ENCODE measurements around the gene WASL.
A peak's percentile ranks its signal among the peaks of the same experiment; 100 is the strongest.
"Not testable (repeated sequence)": the region's sequence is repeated elsewhere in the genome, so short reads cannot be mapped to it uniquely, and the experiment has no call there.

Gene WASL

GRCh38 chr7:123727071-123727837 lies 21.5 kb downstream of the WASL start:
- ChIA-PET CTCF (interaction anchor here (0.7 to 1.8 kb wide), 5 partner anchors 9 to 19 kb away, joined by 3 to 6 read pairs (median 4); no protein-coding TSS in a partner anchor), POLR2A (interaction anchor here (0.7 kb wide), 1 partner anchor 22 kb away, joined by 3 read pairs; the partner anchor contains the start of gene WASL)
- Histone ChIP-seq H3K4me3 (ENCODE audit: control insufficient read depth in 1 of 7, extremely low read depth in 1 of 7, insufficient read depth in 4 of 7, low read depth in 2 of 7, low read length in 6 of 7) (no peak overlapping the region), H3K27ac (ENCODE audit: insufficient read depth in 1 of 2, low read depth in 1 of 2, low read length in 2 of 2, poor library complexity in 1 of 2, severe bottlenecking in 2 of 2) (peak overlapping the region in 1 of 2 experiments; percentile 32), H3K4me1 (ENCODE audit: control extremely low read depth in 1 of 4, control insufficient read depth in 4 of 4, insufficient read depth in 4 of 4, low read length in 3 of 4) (peaks cover 3 to 39% (median 15%) of the 10 kb centered on the region in 4 experiments), H3K27me3 (replicated peaks in 2 of 5; ENCODE audit: control insufficient read depth in 4 of 5, insufficient read depth in 5 of 5, low read length in 4 of 5) (no peaks in the 10 kb centered on the region), H3K36me3 (ENCODE audit: control insufficient read depth in 4 of 4, insufficient read depth in 4 of 4, low read length in 3 of 4) (no peaks in the 10 kb centered on the region), H3K9me3 (ENCODE audit: control extremely low read depth in 1 of 5, control insufficient read depth in 4 of 5, insufficient read depth in 2 of 5, low read depth in 1 of 5, low read length in 4 of 5) (peaks cover 0 to 7% (median 0%) of the 10 kb centered on the region in 5 experiments)
- 100% methylated on average over 1 of the region's 4 CpGs for WGBS (ENCODE audit: insufficient coverage)
- no peak for DNase-seq

DNA sequence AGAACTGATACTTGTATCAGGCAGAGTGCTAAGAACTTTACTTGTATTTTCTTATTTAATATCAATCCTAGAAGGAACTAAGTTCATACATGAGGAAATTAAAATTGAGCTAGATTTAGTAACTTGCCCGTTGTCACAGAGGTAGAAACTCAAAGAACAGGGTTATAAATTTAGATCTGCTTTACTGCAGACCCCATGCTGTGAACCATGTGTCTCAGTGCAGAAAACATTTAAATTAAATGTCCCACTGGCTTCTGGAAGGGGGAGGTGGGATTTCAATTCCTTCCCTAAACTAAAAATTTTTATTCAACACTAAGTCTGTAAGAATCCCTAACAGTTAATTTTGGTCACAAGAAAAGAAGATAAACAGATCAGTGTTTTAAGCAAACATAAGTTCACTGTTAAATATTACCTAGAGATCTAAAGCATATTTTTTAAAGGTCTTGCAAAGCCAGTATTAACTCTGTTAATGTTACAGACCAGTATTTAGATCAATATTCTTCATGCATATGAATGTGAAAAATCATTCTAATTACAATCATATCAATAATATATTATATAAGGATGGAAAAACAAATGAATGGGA lies 23.1 kb downstream of the WASL start:
- Histone ChIP-seq H3K4me3 (ENCODE audit: control insufficient read depth in 1 of 7, extremely low read depth in 1 of 7, insufficient read depth in 4 of 7, low read depth in 2 of 7, low read length in 6 of 7) (no peak overlapping the region), H3K27ac (ENCODE audit: insufficient read depth in 1 of 2, low read depth in 1 of 2, low read length in 2 of 2, poor library complexity in 1 of 2, severe bottlenecking in 2 of 2) (no peak overlapping the region), H3K36me3 (ENCODE audit: control insufficient read depth in 4 of 4, insufficient read depth in 4 of 4, low read length in 3 of 4) (no peaks in the 10 kb centered on the region), H3K27me3 (replicated peaks in 2 of 5; ENCODE audit: control insufficient read depth in 4 of 5, insufficient read depth in 5 of 5, low read length in 4 of 5) (no peaks in the 10 kb centered on the region), H3K4me1 (ENCODE audit: control extremely low read depth in 1 of 4, control insufficient read depth in 4 of 4, insufficient read depth in 4 of 4, low read length in 3 of 4) (peaks cover 3 to 39% (median 15%) of the 10 kb centered on the region in 4 experiments), H3K9me3 (ENCODE audit: control extremely low read depth in 1 of 5, control insufficient read depth in 4 of 5, insufficient read depth in 2 of 5, low read depth in 1 of 5, low read length in 4 of 5) (peaks cover 0 to 6% (median 0%) of the 10 kb centered on the region in 5 experiments)
- ChIA-PET POLR2A (interaction anchor here (0.7 to 1.6 kb wide), 2 partner anchors 23 to 1644 kb away, joined by 3 to 6 read pairs; partner anchors contain the start of gene WASL), CTCF (interaction anchor here (1.6 to 1.8 kb wide), 2 partner anchors 18 to 20 kb away, joined by 4 to 6 read pairs; no protein-coding TSS in a partner anchor)
- no peak for DNase-seq
- WGBS (ENCODE audit: insufficient coverage) = no CpG with 5 or more reads among the region's 1 CpG

DNA sequence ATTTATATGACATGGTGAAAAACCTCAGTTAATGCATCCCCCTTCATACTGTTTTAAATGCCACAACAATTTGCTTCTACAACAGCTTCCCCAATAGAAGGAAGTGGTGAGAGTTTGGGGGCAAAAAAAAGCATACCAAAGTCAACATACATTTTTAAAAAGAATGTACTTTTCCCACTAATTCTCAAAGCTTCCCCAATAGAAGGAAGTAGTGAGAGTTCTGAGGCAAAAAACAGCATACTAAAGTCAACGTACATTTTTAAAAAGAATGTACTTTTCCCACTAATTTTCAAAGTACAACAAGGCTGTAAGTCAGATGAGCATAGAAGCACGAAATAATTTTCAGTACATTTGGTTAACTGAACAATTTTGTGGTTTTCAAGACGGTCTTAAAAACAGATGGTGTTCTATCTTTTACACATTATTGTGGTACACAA lies 24.0 kb downstream of the WASL start:
- CTCF ChIA-PET = interaction anchor here (1.1 kb wide), 1 partner anchor 21 kb away, joined by 3 read pairs; no protein-coding TSS in a partner anchor
- Histone ChIP-seq H3K9me3 (ENCODE audit: control extremely low read depth in 1 of 5, control insufficient read depth in 4 of 5, insufficient read depth in 2 of 5, low read depth in 1 of 5, low read length in 4 of 5) (no peaks in the 10 kb centered on the region), H3K36me3 (ENCODE audit: control insufficient read depth in 4 of 4, insufficient read depth in 4 of 4, low read length in 3 of 4) (no peaks in the 10 kb centered on the region), H3K4me1 (ENCODE audit: control extremely low read depth in 1 of 4, control insufficient read depth in 4 of 4, insufficient read depth in 4 of 4, low read length in 3 of 4) (peaks cover 3 to 40% (median 15%) of the 10 kb centered on the region in 4 experiments), H3K27me3 (replicated peaks in 2 of 5; ENCODE audit: control insufficient read depth in 4 of 5, insufficient read depth in 5 of 5, low read length in 4 of 5) (no peaks in the 10 kb centered on the region), H3K4me3 (ENCODE audit: control insufficient read depth in 1 of 7, extremely low read depth in 1 of 7, insufficient read depth in 4 of 7, low read depth in 2 of 7, low read length in 6 of 7) (no peak overlapping the region), H3K27ac (ENCODE audit: insufficient read depth in 1 of 2, low read depth in 1 of 2, low read length in 2 of 2, poor library complexity in 1 of 2, severe bottlenecking in 2 of 2) (no peak overlapping the region)
- no CpG with 5 or more reads among the region's 3 CpGs for WGBS (ENCODE audit: insufficient coverage)
- peak in 2 of 3 donors; percentile 54 to 61 for DNase-seq
- POLR2A ChIA-PET = interaction anchor here (1.6 kb wide), 1 partner anchor 24 kb away, joined by 6 read pairs; the partner anchor contains the start of gene WASL

DNA sequence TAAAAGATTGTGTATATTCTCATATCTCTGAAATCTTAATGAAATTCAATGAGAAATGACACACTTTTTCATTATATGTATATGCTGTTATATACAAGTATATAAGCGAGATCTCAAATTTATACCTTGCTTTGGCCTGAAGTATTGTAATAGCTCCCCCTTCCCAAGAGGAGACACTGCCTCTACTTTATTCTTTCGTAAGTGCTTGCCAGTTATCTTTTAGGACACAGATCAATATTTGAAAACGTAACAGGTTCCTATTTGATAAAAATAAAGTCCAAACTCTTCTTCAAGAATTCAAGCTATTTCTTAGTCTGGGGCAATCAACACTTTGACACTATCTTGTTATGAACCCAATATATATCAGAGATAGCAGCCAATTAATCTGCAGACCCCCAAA lies 24.9 kb downstream of the WASL start:
- peaks cover 3 to 49% (median 17%) of the 10 kb centered on the region in 4 experiments for H3K4me1 ChIP-seq (ENCODE audit: control extremely low read depth in 1 of 4, control insufficient read depth in 4 of 4, insufficient read depth in 4 of 4, low read length in 3 of 4)
- CTCF ChIA-PET = interaction anchor here (0.8 to 1.1 kb wide), 3 partner anchors 9 to 25 kb away, joined by 3 read pairs; partner anchors contain the start of gene WASL
- WGBS (ENCODE audit: insufficient coverage) = 95% methylated on average over 2 of the region's 3 CpGs
- peaks cover 0 to 3% (median under 1%) of the 10 kb centered on the region in 4 experiments for H3K36me3 ChIP-seq (ENCODE audit: control insufficient read depth in 4 of 4, insufficient read depth in 4 of 4, low read length in 3 of 4)
- H3K27me3 ChIP-seq (replicated peaks in 2 of 5; ENCODE audit: control insufficient read depth in 4 of 5, insufficient read depth in 5 of 5, low read length in 4 of 5) = no peaks in the 10 kb centered on the region
- H3K4me3 ChIP-seq (ENCODE audit: control insufficient read depth in 1 of 7, extremely low read depth in 1 of 7, insufficient read depth in 4 of 7, low read depth in 2 of 7, low read length in 6 of 7) = no peak overlapping the region
- POLR2A ChIA-PET = interaction anchor here (0.9 kb wide), 1 partner anchor 10 kb away, joined by 3 read pairs; no protein-coding TSS in a partner anchor
- no peak overlapping the region for H3K27ac ChIP-seq (ENCODE audit: insufficient read depth in 1 of 2, low read depth in 1 of 2, low read length in 2 of 2, poor library complexity in 1 of 2, severe bottlenecking in 2 of 2)
- H3K9me3 ChIP-seq (ENCODE audit: control extremely low read depth in 1 of 5, control insufficient read depth in 4 of 5, insufficient read depth in 2 of 5, low read depth in 1 of 5, low read length in 4 of 5) = no peaks in the 10 kb centered on the region
- no peak for DNase-seq

GRCh38 chr7:123720527-123720926 lies 28.3 kb downstream of the WASL start:
- DNase-seq; H3K9me3 ChIP-seq (ENCODE audit: control extremely low read depth in 1 of 5, control insufficient read depth in 4 of 5, insufficient read depth in 2 of 5, low read depth in 1 of 5, low read length in 4 of 5); H3K36me3 ChIP-seq (ENCODE audit: control insufficient read depth in 4 of 4, insufficient read depth in 4 of 4, low read length in 3 of 4); H3K4me3 ChIP-seq (ENCODE audit: control insufficient read depth in 1 of 7, extremely low read depth in 1 of 7, insufficient read depth in 4 of 7, low read depth in 2 of 7, low read length in 6 of 7); H3K27ac ChIP-seq (ENCODE audit: insufficient read depth in 1 of 2, low read depth in 1 of 2, low read length in 2 of 2, poor library complexity in 1 of 2, severe bottlenecking in 2 of 2); POLR2A ChIA-PET; H3K27me3 ChIP-seq (replicated peaks in 2 of 5; ENCODE audit: control insufficient read depth in 4 of 5, insufficient read depth in 5 of 5, low read length in 4 of 5): not testable (repeated sequence)
- CTCF ChIA-PET = interaction anchor here (1.7 kb wide), 1 partner anchor 19 kb away, joined by 5 read pairs; no protein-coding TSS in a partner anchor
- no CpG with 5 or more reads among the region's 3 CpGs for WGBS (ENCODE audit: insufficient coverage)
- H3K4me1 ChIP-seq (ENCODE audit: control extremely low read depth in 1 of 4, control insufficient read depth in 4 of 4, insufficient read depth in 4 of 4, low read length in 3 of 4) = peaks cover 3 to 28% (median 13%) of the 10 kb centered on the region in 4 experiments

- no peaks in the 10 kb centered on the region for H3K9me3 ChIP-seq (ENCODE audit: control extremely low read depth in 1 of 5, control insufficient read depth in 4 of 5, insufficient read depth in 2 of 5, low read depth in 1 of 5, low read length in 4 of 5)
- peaks cover 0 to 21% (median 8%) of the 10 kb centered on the region in 4 experiments for H3K4me1 ChIP-seq (ENCODE audit: control extremely low read depth in 1 of 4, control insufficient read depth in 4 of 4, insufficient read depth in 4 of 4, low read length in 3 of 4)
- no peak for DNase-seq
- no peaks in the 10 kb centered on the region for H3K27me3 ChIP-seq (replicated peaks in 2 of 5; ENCODE audit: control insufficient read depth in 4 of 5, insufficient read depth in 5 of 5, low read length in 4 of 5)
- no peak overlapping the region for H3K4me3 ChIP-seq (ENCODE audit: control insufficient read depth in 1 of 7, extremely low read depth in 1 of 7, insufficient read depth in 4 of 7, low read depth in 2 of 7, low read length in 6 of 7)
- H3K27ac ChIP-seq (ENCODE audit: insufficient read depth in 1 of 2, low read depth in 1 of 2, low read length in 2 of 2, poor library complexity in 1 of 2, severe bottlenecking in 2 of 2) = no peak overlapping the region
- 100% methylated on average over 1 of the region's 2 CpGs for WGBS (ENCODE audit: insufficient coverage)
- ChIA-PET CTCF (interaction anchor here (0.9 to 1.0 kb wide), 2 partner anchors 8 to 24 kb away, joined by 3 read pairs; no protein-coding TSS in a partner anchor), POLR2A (no interaction called here)
- H3K36me3 ChIP-seq (ENCODE audit: control insufficient read depth in 4 of 4, insufficient read depth in 4 of 4, low read length in 3 of 4) = peaks cover 0 to 4% (median 1%) of the 10 kb centered on the region in 4 experiments
Measured at GRCh38 chr7:123719197-123719721, 29.5 kb downstream of the WASL start.
